H9 (cell line): Measurements from ENCODE around the gene SLC14A1. TPM values are rescaled to one million over a fixed set of nuclear protein-coding genes. Genes with fewer than 3 reads are reported as not detected.

ENCODE experiments used
- DNase-seq: peaks from one replicate; pipeline ENCODE4 v3.0.0-alpha.2; 2017
- H2AFZ ChIP-seq: one replicate; pipeline ENCODE4 v1.6.1; 2013; ENCODE audit warnings: mild to moderate bottlenecking, low read length, control low read depth, moderate library complexity
- H2AK5ac ChIP-seq: 2 replicates; pipeline ENCODE4 v1.6.1; 2013; ENCODE audit warnings: low read length, control low read depth, mixed read lengths; ENCODE audit not compliant: insufficient read length
- H2BK120ac ChIP-seq: one replicate; pipeline ENCODE4 v1.6.1; 2013; ENCODE audit warnings: low read depth, mild to moderate bottlenecking, low read length, control low read depth, inconsistent platforms; ENCODE audit not compliant: poor library complexity, severe bottlenecking
- H2BK12ac ChIP-seq: 2 replicates; pipeline ENCODE4 v1.6.1; 2013; ENCODE audit warnings: low read length, control low read depth, mixed read lengths, low read depth; ENCODE audit not compliant: insufficient read length
- H2BK15ac ChIP-seq: 2 replicates; pipeline ENCODE4 v1.6.1; 2013; ENCODE audit warnings: low read depth, low read length, control low read depth
- H2BK20ac ChIP-seq: one replicate; pipeline ENCODE4 v1.6.1; 2013; ENCODE audit warnings: low read depth, mild to moderate bottlenecking, low read length, control low read depth, inconsistent platforms; ENCODE audit not compliant: poor library complexity, severe bottlenecking
- H2BK5ac ChIP-seq: 2 replicates; pipeline ENCODE4 v1.6.1; 2013; ENCODE audit warnings: low read length, control low read depth, mixed read lengths; ENCODE audit not compliant: insufficient read length
- H3K14ac ChIP-seq: 2 replicates; pipeline ENCODE4 v1.6.1; 2013; ENCODE audit warnings: low read length, control low read depth; ENCODE audit not compliant: insufficient read depth
- H3K18ac ChIP-seq: 2 replicates; pipeline ENCODE4 v1.6.1; 2013; ENCODE audit warnings: low read depth, mild to moderate bottlenecking, mixed read lengths, low read length, control low read depth; ENCODE audit not compliant: insufficient read length
- H3K23ac ChIP-seq: 2 replicates; pipeline ENCODE4 v1.6.1; 2013; ENCODE audit warnings: low read length, control low read depth, mixed read lengths, low read depth; ENCODE audit not compliant: insufficient read length
- H3K23me2 ChIP-seq: 2 replicates; pipeline ENCODE4 v1.6.1; 2013; ENCODE audit warnings: low read depth, mild to moderate bottlenecking, mixed read lengths, low read length, control low read depth; ENCODE audit not compliant: insufficient read length, poor library complexity, severe bottlenecking
- H3K27ac ChIP-seq: 2 replicates; pipeline ENCODE4 v1.5.1; 2013; ENCODE audit warnings: low read length, control low read depth, mixed read lengths, low read depth; ENCODE audit not compliant: insufficient read length
- H3K27me3 ChIP-seq: 2 replicates; pipeline ENCODE4 v1.6.1; 2013; ENCODE audit warnings: low read length, control low read depth, inconsistent platforms; ENCODE audit not compliant: insufficient read depth
- H3K4ac ChIP-seq: 2 replicates; pipeline ENCODE4 v1.6.1; 2013; ENCODE audit warnings: low read depth, mild to moderate bottlenecking, control low read depth, inconsistent platforms, low read length, moderate library complexity
- H3K4me1 ChIP-seq: 2 replicates; pipeline ENCODE4 v1.6.1; 2013; ENCODE audit warnings: low read length, control low read depth, inconsistent platforms; ENCODE audit not compliant: insufficient read depth
- H3K4me2 ChIP-seq: 2 replicates; pipeline ENCODE4 v1.6.1; 2013; ENCODE audit warnings: low read length, control low read depth, mixed read lengths; ENCODE audit not compliant: insufficient read length, insufficient read depth
- H3K56ac ChIP-seq: 2 replicates; pipeline ENCODE4 v1.6.1; 2013; ENCODE audit warnings: low read depth, mild to moderate bottlenecking, mixed read lengths, low read length, control low read depth; ENCODE audit not compliant: insufficient read length
- H3K79me1 ChIP-seq: 2 replicates; pipeline ENCODE4 v1.6.1; 2013; ENCODE audit warnings: low read depth, mild to moderate bottlenecking, moderate library complexity, low read length, control low read depth, inconsistent platforms; ENCODE audit not compliant: insufficient read depth, poor library complexity, severe bottlenecking
- H3K79me2 ChIP-seq: 2 replicates; pipeline ENCODE4 v1.6.1; 2013; ENCODE audit warnings: low read length, control low read depth, inconsistent platforms; ENCODE audit not compliant: insufficient read depth
- H3K9ac ChIP-seq: 2 replicates; pipeline ENCODE4 v1.6.1; 2013; ENCODE audit warnings: low read length, control low read depth, mixed read lengths; ENCODE audit not compliant: insufficient read length; ENCODE audit errors: extremely low read depth
- H3K9me3 ChIP-seq: one replicate; pipeline ENCODE4 v1.6.1; 2013; ENCODE audit warnings: low read depth, low read length, inconsistent platforms; ENCODE audit not compliant: control insufficient read depth
- H3T11ph ChIP-seq: one replicate; pipeline ENCODE4 v1.6.1; 2013; ENCODE audit warnings: mild to moderate bottlenecking, low read length, control low read depth, inconsistent platforms
- H4K20me1 ChIP-seq: one replicate; pipeline ENCODE4 v1.6.1; 2013; ENCODE audit not compliant: control insufficient read depth, insufficient read length, insufficient read depth
- H4K5ac ChIP-seq: 2 replicates; pipeline ENCODE4 v1.6.1; 2013; ENCODE audit warnings: low read depth, mild to moderate bottlenecking, mixed read lengths, low read length, control low read depth; ENCODE audit not compliant: insufficient read length
- H4K8ac ChIP-seq: replicated peaks from 2 replicates; pipeline ENCODE4 v1.6.1; 2013; ENCODE audit warnings: low read length, control low read depth, mixed read lengths, low read depth; ENCODE audit not compliant: insufficient read length
- H4K91ac ChIP-seq: 2 replicates; pipeline ENCODE4 v1.6.1; 2013; ENCODE audit warnings: low read depth, mild to moderate bottlenecking, moderate library complexity, mixed read lengths, low read length, control low read depth; ENCODE audit not compliant: insufficient read length
- H3K27ac Mint-ChIP-seq, 3 experiments: 2 replicates in 2 of 3; 3 replicates in 1 of 3; pipeline ENCODE4 v1.8.0; 2020 to 2021; ENCODE audit warnings: mixed read lengths in 3 of 3, mild to moderate bottlenecking in 1 of 3, moderate library complexity in 1 of 3
- H3K27me3 Mint-ChIP-seq: 2 replicates; pipeline ENCODE4 v1.8.0; 2021; ENCODE audit warnings: low read depth, mild to moderate bottlenecking, moderate library complexity, mixed read lengths
- H3K36me3 Mint-ChIP-seq, 3 experiments: 2 replicates in 2 of 3; 3 replicates in 1 of 3; pipeline ENCODE4 v1.8.0; 2020 to 2021; ENCODE audit warnings: low read depth in 3 of 3, mixed read lengths in 3 of 3; ENCODE audit not compliant: insufficient read depth in 1 of 3
- H3K4me1 Mint-ChIP-seq, 2 experiments: 2 replicates each; pipeline ENCODE4 v1.8.0; 2020; ENCODE audit warnings: mixed read lengths in 2 of 2
- H3K4me3 Mint-ChIP-seq, 2 experiments: 2 replicates in 1 of 2; 3 replicates in 1 of 2; pipeline ENCODE4 v1.8.0; 2020 to 2021; ENCODE audit warnings: mild to moderate bottlenecking in 2 of 2, mixed read lengths in 2 of 2, moderate library complexity in 1 of 2
- H3K9me3 Mint-ChIP-seq, 2 experiments: 2 replicates in 1 of 2; 3 replicates in 1 of 2; pipeline ENCODE4 v1.8.0; 2020; ENCODE audit warnings: mild to moderate bottlenecking in 2 of 2, mixed read lengths in 2 of 2, moderate library complexity in 1 of 2
- WGBS: extraction: QIAGEN DNeasy Blood & Tissue Kit; methylation state at CpG from one replicate; pipeline ENCODE4 v1.1.7; 2013; ENCODE audit warnings: missing lambda C conversion rate, low lambda C conversion rate, mixed read lengths; ENCODE audit not compliant: insufficient read length; ENCODE audit errors: extremely low coverage; 5-methylcytosine and 5-hydroxymethylcytosine counted together
- total RNA-seq: library from RNA; stranded (reverse); gene quantifications from 2 replicates; pipeline ENCODE4 v1.2.1, GENCODE V29; 2021
- TF ChIP-seq, protein P1 (sequence below): fragments of 200-600 bp; sonication (generic); conservative IDR thresholded peaks from 3 replicates; pipeline ENCODE4 v1.8.0; 2021; ENCODE audit warnings: antibody characterized with exemption, mild to moderate bottlenecking

Gene SLC14A1
- total RNA-seq, 1 experiment from 2014 or later = not detected

GRCh38 chr18:45728336-45729010 lies 4.5 kb downstream of the SLC14A1 start:
- no peaks in the 10 kb centered on the region for H3K9me3 Mint-ChIP-seq
- TF ChIP-seq, protein P1, sequence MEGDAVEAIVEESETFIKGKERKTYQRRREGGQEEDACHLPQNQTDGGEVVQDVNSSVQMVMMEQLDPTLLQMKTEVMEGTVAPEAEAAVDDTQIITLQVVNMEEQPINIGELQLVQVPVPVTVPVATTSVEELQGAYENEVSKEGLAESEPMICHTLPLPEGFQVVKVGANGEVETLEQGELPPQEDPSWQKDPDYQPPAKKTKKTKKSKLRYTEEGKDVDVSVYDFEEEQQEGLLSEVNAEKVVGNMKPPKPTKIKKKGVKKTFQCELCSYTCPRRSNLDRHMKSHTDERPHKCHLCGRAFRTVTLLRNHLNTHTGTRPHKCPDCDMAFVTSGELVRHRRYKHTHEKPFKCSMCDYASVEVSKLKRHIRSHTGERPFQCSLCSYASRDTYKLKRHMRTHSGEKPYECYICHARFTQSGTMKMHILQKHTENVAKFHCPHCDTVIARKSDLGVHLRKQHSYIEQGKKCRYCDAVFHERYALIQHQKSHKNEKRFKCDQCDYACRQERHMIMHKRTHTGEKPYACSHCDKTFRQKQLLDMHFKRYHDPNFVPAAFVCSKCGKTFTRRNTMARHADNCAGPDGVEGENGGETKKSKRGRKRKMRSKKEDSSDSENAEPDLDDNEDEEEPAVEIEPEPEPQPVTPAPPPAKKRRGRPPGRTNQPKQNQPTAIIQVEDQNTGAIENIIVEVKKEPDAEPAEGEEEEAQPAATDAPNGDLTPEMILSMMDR = no peak
- no peak overlapping the region for H2BK15ac ChIP-seq
- H4K5ac ChIP-seq = no peak overlapping the region
- no peak overlapping the region for H2BK120ac ChIP-seq
- no peaks in the 10 kb centered on the region for H3K79me2 ChIP-seq
- H3K23ac ChIP-seq = no peak overlapping the region
- H4K20me1 ChIP-seq = no peaks in the 10 kb centered on the region
- H3K14ac ChIP-seq = no peak overlapping the region
- H3K27me3 Mint-ChIP-seq = 0 out of 2 replicates have a peak, but pooled peaks cover 2% of the 10 kb centered on the region
- H2BK20ac ChIP-seq = no peak overlapping the region
- H2BK12ac ChIP-seq = no peak overlapping the region
- no peak overlapping the region for H2BK5ac ChIP-seq
- no peak overlapping the region for H4K91ac ChIP-seq
- no peak overlapping the region for H4K8ac ChIP-seq
- H3K4me3 Mint-ChIP-seq = no peak overlapping the region
- no peak overlapping the region for H3T11ph ChIP-seq
- H3K4me1 Mint-ChIP-seq = peaks cover 19 to 25% of the 10 kb centered on the region in 2 experiments
- no CpG with 5 or more reads among the region's 2 CpGs for WGBS
- DNase-seq = no peak
- H3K18ac ChIP-seq = no peak overlapping the region
- no peaks in the 10 kb centered on the region for H3K27me3 ChIP-seq
- no peaks in the 10 kb centered on the region for H3K79me1 ChIP-seq
- no peak overlapping the region for H3K56ac ChIP-seq
- no peaks in the 10 kb centered on the region for H3K9me3 ChIP-seq
- H2AFZ ChIP-seq = no peak overlapping the region
- no peaks in the 10 kb centered on the region for H3K23me2 ChIP-seq
- no peak overlapping the region for H3K27ac ChIP-seq
- no peaks in the 10 kb centered on the region for H3K4me1 ChIP-seq
- no peak overlapping the region for H3K27ac Mint-ChIP-seq
- H3K9ac ChIP-seq = no peak overlapping the region
- H3K36me3 Mint-ChIP-seq = no peaks in the 10 kb centered on the region
- H2AK5ac ChIP-seq = no peak overlapping the region
- no peak overlapping the region for H3K4ac ChIP-seq
- H3K4me2 ChIP-seq = no peak overlapping the region
